ENCODE measurements around the gene SIAH3.

SIAH3 gene

DNA sequence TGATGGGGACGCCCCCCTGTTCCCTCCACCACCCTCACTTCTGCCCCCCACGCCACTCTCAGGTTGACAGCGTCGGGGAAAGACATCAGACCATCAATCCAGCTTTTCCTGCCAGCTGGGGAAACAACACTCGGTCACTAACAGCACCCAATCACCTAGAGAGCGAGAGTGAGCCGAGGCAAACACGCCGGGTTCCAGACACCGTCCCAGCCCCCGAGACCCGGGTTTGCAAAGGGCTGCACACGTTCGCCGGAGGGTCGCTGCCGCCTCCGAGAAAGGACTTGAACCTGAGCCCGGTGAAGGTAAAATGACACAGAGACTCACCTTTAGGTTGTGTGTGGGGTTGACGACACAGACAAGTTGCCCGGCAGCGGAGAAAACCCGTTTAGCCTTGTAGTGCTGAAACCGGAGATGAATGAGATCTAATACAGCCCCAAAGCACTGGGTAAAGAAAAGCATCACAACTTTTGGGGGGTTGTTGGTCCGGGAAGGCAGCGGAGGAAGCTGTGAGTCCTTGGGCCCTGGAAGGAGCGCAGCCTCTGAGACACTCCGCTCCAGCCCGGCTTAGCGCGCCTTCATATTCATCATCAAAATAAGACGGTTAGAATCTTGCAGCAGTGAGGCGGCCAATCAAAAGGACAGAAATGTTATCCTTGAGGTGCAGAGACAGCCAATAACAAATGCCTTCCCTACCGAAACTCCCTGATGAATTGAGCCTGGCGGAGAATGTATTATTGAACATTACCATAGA lies at the start of gene SIAH3:
SIAH3 (minus strand) TSS at position 583 of the 751 bp plus-strand sequence; CDS start at position 459, 124 bp downstream.
- Histone ChIP-seq H3K36me3 (ENCODE audit: control insufficient read depth in 1 of 2, insufficient read depth in 2 of 2, low read length in 2 of 2) (no peaks in the 10 kb centered on the region), H3K9me3 (ENCODE audit: control insufficient read depth in 1 of 2, low read length in 2 of 2) (peaks cover 0 to 11% of the 10 kb centered on the region in 2 donors), H3K27me3 (ENCODE audit: control insufficient read depth in 1 of 2, insufficient read depth in 2 of 2, low read length in 2 of 2) (peaks cover 50 to 59% of the 10 kb centered on the region in 2 donors), H3K4me1 (ENCODE audit: control insufficient read depth in 1 of 2, insufficient read depth in 2 of 2, low read length in 2 of 2) (peaks cover 18 to 21% of the 10 kb centered on the region in 2 donors), H3K9ac (ENCODE audit: low read depth in 1 of 2, low read length in 2 of 2) (peak within 1 kb of the TSS in 1 of 2 donors; percentile 20), H3K27ac (ENCODE audit: low read depth, low read length) (no peak within 1 kb of the TSS), H3K4me3 (ENCODE audit: low read depth in 1 of 2, low read length in 2 of 2) (peak within 1 kb of the TSS; percentile 30 to 57)

GRCh38 chr13:45899406-45899805 lies 47.9 kb upstream of the SIAH3 start:
- Histone ChIP-seq H3K36me3 (ENCODE audit: control insufficient read depth in 1 of 2, insufficient read depth in 2 of 2, low read length in 2 of 2) (no peaks in the 10 kb centered on the region), H3K9ac (ENCODE audit: low read depth in 1 of 2, low read length in 2 of 2) (no peak overlapping the region), H3K27ac (ENCODE audit: low read depth, low read length) (no peak overlapping the region), H3K4me3 (ENCODE audit: low read depth in 1 of 2, low read length in 2 of 2) (no peak overlapping the region), H3K27me3 (ENCODE audit: control insufficient read depth in 1 of 2, insufficient read depth in 2 of 2, low read length in 2 of 2) (no peaks in the 10 kb centered on the region), H3K9me3 (ENCODE audit: control insufficient read depth in 1 of 2, low read length in 2 of 2) (no peaks in the 10 kb centered on the region), H3K4me1 (ENCODE audit: control insufficient read depth in 1 of 2, insufficient read depth in 2 of 2, low read length in 2 of 2) (no peaks in the 10 kb centered on the region)

GRCh38 chr13:45897562-45897961 lies 46.0 kb upstream of the SIAH3 start:
- Histone ChIP-seq H3K4me3 (ENCODE audit: low read depth in 1 of 2, low read length in 2 of 2) (no peak overlapping the region), H3K36me3 (ENCODE audit: control insufficient read depth in 1 of 2, insufficient read depth in 2 of 2, low read length in 2 of 2) (no peaks in the 10 kb centered on the region), H3K27me3 (ENCODE audit: control insufficient read depth in 1 of 2, insufficient read depth in 2 of 2, low read length in 2 of 2) (peaks cover 0 to 4% of the 10 kb centered on the region in 2 donors), H3K27ac (ENCODE audit: low read depth, low read length) (no peak overlapping the region), H3K4me1 (ENCODE audit: control insufficient read depth in 1 of 2, insufficient read depth in 2 of 2, low read length in 2 of 2) (no peaks in the 10 kb centered on the region), H3K9ac (ENCODE audit: low read depth in 1 of 2, low read length in 2 of 2) (no peak overlapping the region), H3K9me3 (ENCODE audit: control insufficient read depth in 1 of 2, low read length in 2 of 2) (no peaks in the 10 kb centered on the region)

DNA sequence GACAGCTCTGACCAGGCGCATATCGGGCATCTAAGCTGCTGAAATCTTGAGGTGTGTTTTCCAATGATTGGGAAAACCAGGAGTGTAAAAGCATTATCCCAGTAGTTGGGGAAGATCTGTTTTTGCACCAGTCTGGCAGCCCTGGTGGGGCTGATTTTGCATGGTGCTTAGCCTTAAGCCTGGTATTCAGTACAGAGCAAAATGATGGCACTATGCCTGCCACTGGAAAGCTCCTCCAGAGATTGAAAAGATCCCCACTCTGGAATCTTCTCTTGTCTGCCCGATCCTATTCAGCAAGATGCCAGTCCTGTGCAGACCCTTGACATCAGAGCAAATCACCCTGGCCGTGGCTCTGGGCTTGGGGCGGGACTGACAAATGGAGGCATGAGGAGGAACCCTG lies 44.7 kb upstream of the SIAH3 start:
- H3K36me3 ChIP-seq (ENCODE audit: control insufficient read depth in 1 of 2, insufficient read depth in 2 of 2, low read length in 2 of 2) = no peaks in the 10 kb centered on the region
- H3K4me3 ChIP-seq (ENCODE audit: low read depth in 1 of 2, low read length in 2 of 2) = no peak overlapping the region
- peaks cover 0 to 4% of the 10 kb centered on the region in 2 donors for H3K27me3 ChIP-seq (ENCODE audit: control insufficient read depth in 1 of 2, insufficient read depth in 2 of 2, low read length in 2 of 2)
- no peaks in the 10 kb centered on the region for H3K9me3 ChIP-seq (ENCODE audit: control insufficient read depth in 1 of 2, low read length in 2 of 2)
- H3K27ac ChIP-seq (ENCODE audit: low read depth, low read length) = no peak overlapping the region
- H3K9ac ChIP-seq (ENCODE audit: low read depth in 1 of 2, low read length in 2 of 2) = no peak overlapping the region
- H3K4me1 ChIP-seq (ENCODE audit: control insufficient read depth in 1 of 2, insufficient read depth in 2 of 2, low read length in 2 of 2) = no peaks in the 10 kb centered on the region

GRCh38 chr13:45895881-45896280 lies 44.3 kb upstream of the SIAH3 start:
- H3K27ac ChIP-seq (ENCODE audit: low read depth, low read length) = no peak overlapping the region

DNA sequence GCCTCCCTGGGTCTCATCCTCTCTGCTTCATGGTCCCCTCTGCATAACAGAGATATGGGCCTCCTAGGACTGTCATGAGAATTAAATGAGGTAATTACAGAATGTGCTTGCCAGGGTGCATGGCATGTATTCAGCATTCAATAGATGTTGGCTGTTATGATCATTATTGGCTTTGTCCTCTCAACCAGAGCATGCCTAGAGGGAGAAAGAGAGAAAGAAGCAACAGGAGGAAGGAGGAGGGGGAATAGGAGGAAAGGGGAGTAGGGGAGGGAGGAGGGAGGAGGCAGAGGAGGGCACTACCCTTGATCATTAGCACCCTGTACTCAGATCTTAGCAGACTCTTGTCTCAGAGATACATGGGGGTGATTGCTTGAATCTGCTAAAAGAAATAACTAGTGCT lies 41.0 kb upstream of the SIAH3 start:
- Histone ChIP-seq H3K4me3 (ENCODE audit: low read depth in 1 of 2, low read length in 2 of 2) (no peak overlapping the region), H3K36me3 (ENCODE audit: control insufficient read depth in 1 of 2, insufficient read depth in 2 of 2, low read length in 2 of 2) (no peaks in the 10 kb centered on the region)

More at GRCh38 chr13:45895881-45896280, 44.3 kb upstream of the SIAH3 start:
- H3K9me3 ChIP-seq (ENCODE audit: control insufficient read depth in 1 of 2, low read length in 2 of 2) = no peaks in the 10 kb centered on the region
- no peak overlapping the region for H3K9ac ChIP-seq (ENCODE audit: low read depth in 1 of 2, low read length in 2 of 2)
- H3K27me3 ChIP-seq (ENCODE audit: control insufficient read depth in 1 of 2, insufficient read depth in 2 of 2, low read length in 2 of 2) = peaks cover 0 to 4% of the 10 kb centered on the region in 2 donors
- no peak overlapping the region for H3K4me3 ChIP-seq (ENCODE audit: low read depth in 1 of 2, low read length in 2 of 2)
- H3K4me1 ChIP-seq (ENCODE audit: control insufficient read depth in 1 of 2, insufficient read depth in 2 of 2, low read length in 2 of 2) = no peaks in the 10 kb centered on the region
- no peaks in the 10 kb centered on the region for H3K36me3 ChIP-seq (ENCODE audit: control insufficient read depth in 1 of 2, insufficient read depth in 2 of 2, low read length in 2 of 2)

GRCh38 chr13:45889590-45890243 lies 38.2 kb upstream of the SIAH3 start:
- no peaks in the 10 kb centered on the region for H3K9me3 ChIP-seq (ENCODE audit: control insufficient read depth in 1 of 2, low read length in 2 of 2)
- H3K27me3 ChIP-seq (ENCODE audit: control insufficient read depth in 1 of 2, insufficient read depth in 2 of 2, low read length in 2 of 2) = peaks cover 5 to 7% of the 10 kb centered on the region in 2 donors
- no peaks in the 10 kb centered on the region for H3K36me3 ChIP-seq (ENCODE audit: control insufficient read depth in 1 of 2, insufficient read depth in 2 of 2, low read length in 2 of 2)
- no peak overlapping the region for H3K4me3 ChIP-seq (ENCODE audit: low read depth in 1 of 2, low read length in 2 of 2)
- no peak overlapping the region for H3K27ac ChIP-seq (ENCODE audit: low read depth, low read length)
- no peak overlapping the region for H3K9ac ChIP-seq (ENCODE audit: low read depth in 1 of 2, low read length in 2 of 2)
- H3K4me1 ChIP-seq (ENCODE audit: control insufficient read depth in 1 of 2, insufficient read depth in 2 of 2, low read length in 2 of 2) = no peaks in the 10 kb centered on the region

More for the DNA sequence above, 41.0 kb upstream of the SIAH3 start:
- H3K9ac ChIP-seq (ENCODE audit: low read depth in 1 of 2, low read length in 2 of 2) = no peak overlapping the region
- H3K27me3 ChIP-seq (ENCODE audit: control insufficient read depth in 1 of 2, insufficient read depth in 2 of 2, low read length in 2 of 2) = peaks cover 4 to 5% of the 10 kb centered on the region in 2 donors
- H3K4me1 ChIP-seq (ENCODE audit: control insufficient read depth in 1 of 2, insufficient read depth in 2 of 2, low read length in 2 of 2) = no peaks in the 10 kb centered on the region
- no peaks in the 10 kb centered on the region for H3K9me3 ChIP-seq (ENCODE audit: control insufficient read depth in 1 of 2, low read length in 2 of 2)
- H3K27ac ChIP-seq (ENCODE audit: low read depth, low read length) = no peak overlapping the region

- no peaks in the 10 kb centered on the region for H3K36me3 ChIP-seq (ENCODE audit: control insufficient read depth in 1 of 2, insufficient read depth in 2 of 2, low read length in 2 of 2)
- H3K27me3 ChIP-seq (ENCODE audit: control insufficient read depth in 1 of 2, insufficient read depth in 2 of 2, low read length in 2 of 2) = peaks cover 3 to 5% of the 10 kb centered on the region in 2 donors
- H3K4me1 ChIP-seq (ENCODE audit: control insufficient read depth in 1 of 2, insufficient read depth in 2 of 2, low read length in 2 of 2) = no peaks in the 10 kb centered on the region
- H3K4me3 ChIP-seq (ENCODE audit: low read depth in 1 of 2, low read length in 2 of 2) = no peak overlapping the region
- no peaks in the 10 kb centered on the region for H3K9me3 ChIP-seq (ENCODE audit: control insufficient read depth in 1 of 2, low read length in 2 of 2)
- H3K9ac ChIP-seq (ENCODE audit: low read depth in 1 of 2, low read length in 2 of 2) = no peak overlapping the region
- no peak overlapping the region for H3K27ac ChIP-seq (ENCODE audit: low read depth, low read length)
Observed at GRCh38 chr13:45886466-45886865, 34.9 kb upstream of the SIAH3 start.

DNA sequence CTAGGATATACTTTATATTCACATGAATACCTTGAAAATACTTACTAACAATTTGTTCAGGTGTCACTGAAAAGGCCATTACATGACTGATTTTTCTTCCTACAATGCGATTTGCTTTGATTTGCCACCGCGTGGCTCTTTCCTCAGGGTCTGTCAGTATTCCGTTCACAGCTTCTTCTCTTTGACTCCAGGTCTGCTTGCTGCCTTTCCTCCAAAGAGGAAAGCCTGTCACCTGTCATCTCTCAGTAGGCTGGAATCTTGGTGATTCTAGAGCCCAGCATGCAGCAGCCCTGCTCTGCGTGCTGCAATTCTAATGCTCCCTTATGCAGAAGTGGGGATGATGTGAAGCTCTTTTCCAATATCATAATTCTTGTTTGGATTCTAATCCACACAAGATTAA lies 33.6 kb upstream of the SIAH3 start:
- no peaks in the 10 kb centered on the region for H3K36me3 ChIP-seq (ENCODE audit: control insufficient read depth in 1 of 2, insufficient read depth in 2 of 2, low read length in 2 of 2)

GRCh38 chr13:45882626-45883025 lies 31.1 kb upstream of the SIAH3 start:
- no peaks in the 10 kb centered on the region for H3K36me3 ChIP-seq (ENCODE audit: control insufficient read depth in 1 of 2, insufficient read depth in 2 of 2, low read length in 2 of 2)
- H3K4me3 ChIP-seq (ENCODE audit: low read depth in 1 of 2, low read length in 2 of 2) = no peak overlapping the region

More for the DNA sequence above, 33.6 kb upstream of the SIAH3 start:
- Histone ChIP-seq H3K9me3 (ENCODE audit: control insufficient read depth in 1 of 2, low read length in 2 of 2) (no peaks in the 10 kb centered on the region), H3K9ac (ENCODE audit: low read depth in 1 of 2, low read length in 2 of 2) (no peak overlapping the region), H3K4me1 (ENCODE audit: control insufficient read depth in 1 of 2, insufficient read depth in 2 of 2, low read length in 2 of 2) (no peaks in the 10 kb centered on the region), H3K27me3 (ENCODE audit: control insufficient read depth in 1 of 2, insufficient read depth in 2 of 2, low read length in 2 of 2) (peaks cover 3 to 5% of the 10 kb centered on the region in 2 donors), H3K4me3 (ENCODE audit: low read depth in 1 of 2, low read length in 2 of 2) (no peak overlapping the region), H3K27ac (ENCODE audit: low read depth, low read length) (no peak overlapping the region)

More at GRCh38 chr13:45882626-45883025, 31.1 kb upstream of the SIAH3 start:
- Histone ChIP-seq H3K27me3 (ENCODE audit: control insufficient read depth in 1 of 2, insufficient read depth in 2 of 2, low read length in 2 of 2) (peaks cover 3 to 5% of the 10 kb centered on the region in 2 donors), H3K4me1 (ENCODE audit: control insufficient read depth in 1 of 2, insufficient read depth in 2 of 2, low read length in 2 of 2) (no peaks in the 10 kb centered on the region), H3K9me3 (ENCODE audit: control insufficient read depth in 1 of 2, low read length in 2 of 2) (no peaks in the 10 kb centered on the region), H3K9ac (ENCODE audit: low read depth in 1 of 2, low read length in 2 of 2) (no peak overlapping the region), H3K27ac (ENCODE audit: low read depth, low read length) (no peak overlapping the region)

All from duodenal mucosa (tissue), 2 donors.